ENCODE results near the gene HPCA. TPM values are rescaled to one million over a fixed set of nuclear protein-coding genes. Genes with fewer than 3 reads are reported as not detected.

HPCA gene
- total RNA-seq, 1 donor from 2014 or later = not detected

GRCh38 chr1:32867151-32867550 lies 19.1 kb upstream of the HPCA start:
- peaks cover 3% of the 10 kb centered on the region for H3K4me1 Mint-ChIP-seq
- H3K9me3 Mint-ChIP-seq = no peaks in the 10 kb centered on the region
- H3K27ac Mint-ChIP-seq = no peak overlapping the region
- H3K27me3 Mint-ChIP-seq = peaks cover 29% of the 10 kb centered on the region
- intact Hi-C loops (cut with micrococcal nuclease) = loop anchor here (5.0 kb wide), 1 partner anchor 35 kb away; no protein-coding TSS in a partner anchor
- H3K4me3 Mint-ChIP-seq = no peak overlapping the region
- peaks cover 17% of the 10 kb centered on the region for H3K36me3 Mint-ChIP-seq (ENCODE audit: low read depth)
- DNase-seq = no peak

DNA sequence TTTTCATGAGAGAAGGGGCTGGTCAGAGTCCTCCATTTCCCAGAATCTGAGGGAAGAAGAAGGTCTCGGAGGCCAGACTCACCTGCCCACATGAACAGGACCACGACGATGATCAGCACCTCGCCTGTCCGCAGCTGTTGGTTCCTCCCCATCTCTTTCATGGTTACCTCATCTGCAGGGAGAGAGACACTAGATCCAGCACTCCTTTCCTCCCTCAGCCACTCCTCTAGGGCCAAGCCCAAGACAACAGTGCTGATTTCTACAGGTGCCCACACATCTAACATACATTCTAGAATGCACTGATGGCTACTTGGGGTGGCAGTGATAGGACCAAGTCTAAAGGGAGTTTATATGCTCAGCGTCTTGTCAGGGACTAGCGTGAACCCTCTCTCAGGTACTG lies 18.6 kb upstream of the HPCA start:
- no peak for DNase-seq
- peaks cover 14% of the 10 kb centered on the region for H3K36me3 Mint-ChIP-seq (ENCODE audit: low read depth)
- H3K27ac Mint-ChIP-seq = no peak overlapping the region
- H3K4me3 Mint-ChIP-seq = no peak overlapping the region
- peaks cover 3% of the 10 kb centered on the region for H3K4me1 Mint-ChIP-seq
- peaks cover 31% of the 10 kb centered on the region for H3K27me3 Mint-ChIP-seq
- no peaks in the 10 kb centered on the region for H3K9me3 Mint-ChIP-seq
- intact Hi-C loops (cut with micrococcal nuclease) = loop anchor here (5.0 kb wide), 1 partner anchor 35 kb away; no protein-coding TSS in a partner anchor

GRCh38 chr1:32868085-32868484 lies 18.2 kb upstream of the HPCA start:
- H3K27ac Mint-ChIP-seq = no peak overlapping the region
- DNase-seq = no peak
- H3K36me3 Mint-ChIP-seq (ENCODE audit: low read depth) = peaks cover 11% of the 10 kb centered on the region
- H3K4me1 Mint-ChIP-seq = peaks cover 3% of the 10 kb centered on the region
- H3K27me3 Mint-ChIP-seq = peaks cover 33% of the 10 kb centered on the region
- intact Hi-C loops (cut with micrococcal nuclease) = loop anchor here (5.0 kb wide), 1 partner anchor 36 kb away; no protein-coding TSS in a partner anchor
- no peak overlapping the region for H3K4me3 Mint-ChIP-seq
- no peaks in the 10 kb centered on the region for H3K9me3 Mint-ChIP-seq

DNA sequence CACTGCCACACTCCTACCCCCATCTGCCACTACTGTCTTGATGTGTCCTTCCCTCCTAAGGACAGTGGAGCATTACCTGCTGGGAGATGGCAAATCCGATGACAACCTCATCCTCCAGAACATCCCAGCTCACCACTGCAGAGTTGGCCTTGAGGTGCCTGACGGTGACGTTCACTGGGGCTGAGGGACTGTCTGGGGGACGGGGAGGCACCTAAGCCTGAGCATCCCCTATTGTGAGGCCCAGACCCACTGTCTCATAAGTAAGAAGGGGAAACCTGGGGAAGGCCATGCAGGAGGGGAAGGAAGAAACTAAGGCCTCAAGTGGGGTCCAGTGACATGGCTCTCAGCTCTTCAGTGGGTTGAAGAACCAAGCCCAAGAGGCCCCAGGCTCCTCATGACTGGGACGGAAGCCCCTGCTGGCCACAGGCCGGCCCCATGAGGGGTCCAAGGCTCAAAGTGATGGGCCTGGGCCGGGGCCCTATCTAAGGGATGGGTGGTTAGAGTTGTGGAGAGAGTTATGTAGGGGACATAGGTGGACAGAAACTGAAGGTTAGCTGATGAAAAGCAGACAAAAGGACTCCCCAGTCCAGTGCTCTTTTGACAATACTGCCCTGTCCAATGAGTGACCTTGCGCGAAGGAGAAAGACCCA lies 17.4 kb upstream of the HPCA start:
- Mint-ChIP-seq H3K4me1 (peaks cover 3% of the 10 kb centered on the region), H3K36me3 (ENCODE audit: low read depth) (peaks cover 6% of the 10 kb centered on the region), H3K4me3 (peak overlapping the region; percentile 68), H3K27ac (no peak overlapping the region), H3K9me3 (no peaks in the 10 kb centered on the region), H3K27me3 (peaks cover 37% of the 10 kb centered on the region)
- intact Hi-C loops (cut with micrococcal nuclease) = loop anchor here (5.0 kb wide), 1 partner anchor 37 kb away; no protein-coding TSS in a partner anchor
- no peak for DNase-seq

GRCh38 chr1:32869923-32870614 lies 16.2 kb upstream of the HPCA start:
- intact Hi-C loops (cut with micrococcal nuclease) = loop anchor here (5.0 kb wide), 2 partner anchors 38 to 98 kb away; no protein-coding TSS in a partner anchor
- no peaks in the 10 kb centered on the region for H3K9me3 Mint-ChIP-seq
- H3K27ac Mint-ChIP-seq = no peak overlapping the region
- peak overlapping the region; percentile 68 for H3K4me3 Mint-ChIP-seq
- H3K36me3 Mint-ChIP-seq (ENCODE audit: low read depth) = peaks cover 2% of the 10 kb centered on the region
- H3K27me3 Mint-ChIP-seq = peaks cover 41% of the 10 kb centered on the region
- peaks cover 3% of the 10 kb centered on the region for H3K4me1 Mint-ChIP-seq
- DNase-seq = no peak

DNA sequence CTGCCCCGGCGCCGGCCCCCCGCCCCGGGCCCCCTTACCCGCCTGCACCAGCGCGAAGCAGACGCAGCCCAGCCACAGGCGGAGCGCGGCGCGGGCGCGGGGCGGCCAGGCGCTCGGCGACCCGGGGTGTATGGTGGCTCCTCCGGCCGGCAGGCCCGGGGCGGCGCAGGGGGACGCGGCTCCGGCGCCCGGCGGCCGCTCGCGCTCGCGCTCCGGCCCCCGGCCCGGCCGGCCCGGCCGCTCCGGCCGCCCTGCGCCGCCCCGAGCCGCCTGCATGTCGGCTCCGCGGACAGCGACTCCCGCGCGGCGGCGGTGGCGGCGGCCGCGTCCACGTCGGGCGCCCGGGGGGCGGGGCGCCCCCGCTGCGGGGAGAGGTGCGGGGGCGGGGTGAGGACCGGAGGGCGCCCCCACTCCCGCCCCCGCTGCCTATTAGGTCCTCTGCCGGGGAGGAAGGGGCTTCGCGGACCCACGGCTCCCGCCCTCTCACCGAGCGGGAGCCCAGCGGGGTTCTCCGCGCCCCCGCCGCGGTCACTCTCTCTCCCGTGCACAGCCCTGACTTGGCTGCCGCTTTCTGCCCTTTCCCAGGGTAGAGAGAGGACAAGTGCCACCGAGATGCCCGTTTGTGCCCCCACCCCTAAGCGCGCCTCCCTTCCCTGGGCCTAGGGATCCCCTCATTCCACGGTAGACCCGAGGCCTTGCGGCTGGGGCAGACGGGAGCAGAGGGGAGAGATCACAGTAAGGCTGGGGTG lies 15.5 kb upstream of the HPCA start, which contains the start of gene FNDC5:
TSS of gene FNDC5 (minus strand) at position 298 of the 749 bp plus-strand sequence.
- intact Hi-C loops (cut with micrococcal nuclease) = loop anchor here (5.0 kb wide), 1 partner anchor 98 kb away; no protein-coding TSS in a partner anchor
- Mint-ChIP-seq H3K9me3 (no peaks in the 10 kb centered on the region), H3K27me3 (peaks cover 47% of the 10 kb centered on the region), H3K36me3 (ENCODE audit: low read depth) (peaks cover 2% of the 10 kb centered on the region), H3K27ac (no peak within 1 kb of the TSS), H3K4me3 (peak within 1 kb of the TSS; percentile 68), H3K4me1 (peaks cover 3% of the 10 kb centered on the region)
- peak; percentile 58 for DNase-seq

GRCh38 chr1:32871364-32872191 lies 14.7 kb upstream of the HPCA start:
- no peaks in the 10 kb centered on the region for H3K36me3 Mint-ChIP-seq (ENCODE audit: low read depth)
- H3K4me3 Mint-ChIP-seq = peak overlapping the region; percentile 59
- H3K4me1 Mint-ChIP-seq = peaks cover 3% of the 10 kb centered on the region
- intact Hi-C loops (cut with micrococcal nuclease) = loop anchor here (1.0 to 5.0 kb wide), 3 partner anchors 99 to 351 kb away; no protein-coding TSS in a partner anchor
- no peak overlapping the region for H3K27ac Mint-ChIP-seq
- peaks cover 49% of the 10 kb centered on the region for H3K27me3 Mint-ChIP-seq
- no peaks in the 10 kb centered on the region for H3K9me3 Mint-ChIP-seq
- peak; percentile 61 for DNase-seq

DNA sequence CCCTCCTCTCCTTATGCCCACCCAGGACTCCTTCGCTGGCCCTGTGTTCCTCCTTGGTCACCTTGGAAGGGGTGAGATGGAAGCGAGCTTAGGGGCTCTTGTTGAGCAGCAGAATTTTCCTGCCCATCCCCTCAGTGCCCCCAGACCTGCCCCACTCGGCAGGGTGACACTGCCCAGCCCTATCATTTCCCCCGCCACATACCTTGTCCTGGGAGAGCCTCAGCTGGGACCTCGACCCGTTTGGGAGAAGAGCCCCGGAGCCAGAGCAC lies 14.2 kb upstream of the HPCA start:
- no peak overlapping the region for H3K27ac Mint-ChIP-seq
- peaks cover 3% of the 10 kb centered on the region for H3K4me1 Mint-ChIP-seq
- no peaks in the 10 kb centered on the region for H3K36me3 Mint-ChIP-seq (ENCODE audit: low read depth)
- H3K4me3 Mint-ChIP-seq = no peak overlapping the region
- DNase-seq = no peak
- H3K9me3 Mint-ChIP-seq = no peaks in the 10 kb centered on the region
- H3K27me3 Mint-ChIP-seq = peaks cover 49% of the 10 kb centered on the region
- intact Hi-C loops (cut with micrococcal nuclease) = loop anchor here (1.0 to 5.0 kb wide), 3 partner anchors 100 to 352 kb away; no protein-coding TSS in a partner anchor

DNA sequence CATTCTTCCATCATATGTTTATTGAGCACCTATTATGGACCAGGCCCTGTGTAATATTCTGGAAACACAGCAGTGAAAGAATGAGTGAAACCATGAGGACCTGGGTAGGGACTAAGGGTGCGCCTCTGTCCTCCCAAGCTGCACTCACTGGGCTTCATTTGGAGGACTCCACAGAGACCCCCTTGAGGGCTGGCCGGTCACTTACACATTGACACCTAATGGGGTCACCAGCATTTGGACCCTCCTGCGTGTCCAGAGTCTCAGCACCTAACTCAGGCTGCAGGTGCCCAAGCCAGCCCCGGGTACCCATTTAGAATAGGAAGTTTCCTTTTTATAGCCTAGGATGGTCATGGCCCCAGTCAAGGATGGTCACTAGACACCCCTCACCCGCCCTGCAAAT lies 12.8 kb upstream of the HPCA start:
- no peak overlapping the region for H3K27ac Mint-ChIP-seq
- intact Hi-C loops (cut with micrococcal nuclease) = loop anchor here (5.0 kb wide), 1 partner anchor 101 kb away; no protein-coding TSS in a partner anchor
- H3K36me3 Mint-ChIP-seq (ENCODE audit: low read depth) = no peaks in the 10 kb centered on the region
- no peak for DNase-seq
- H3K4me1 Mint-ChIP-seq = peaks cover 3% of the 10 kb centered on the region
- H3K27me3 Mint-ChIP-seq = peaks cover 53% of the 10 kb centered on the region
- no peaks in the 10 kb centered on the region for H3K9me3 Mint-ChIP-seq
- H3K4me3 Mint-ChIP-seq = no peak overlapping the region

- peak; percentile 51 for DNase-seq
- no peak overlapping the region for H3K27ac Mint-ChIP-seq
- H3K27me3 Mint-ChIP-seq = peaks cover 38% of the 10 kb centered on the region
- H3K4me3 Mint-ChIP-seq = no peak overlapping the region
- no peaks in the 10 kb centered on the region for H3K9me3 Mint-ChIP-seq
- intact Hi-C loops (cut with micrococcal nuclease) = loop anchor here (5.0 kb wide), 1 partner anchor 103 kb away; no protein-coding TSS in a partner anchor
- H3K36me3 Mint-ChIP-seq (ENCODE audit: low read depth) = no peaks in the 10 kb centered on the region
- peaks cover 3% of the 10 kb centered on the region for H3K4me1 Mint-ChIP-seq
These were observed 11.2 kb upstream of the HPCA start for GRCh38 chr1:32874860-32875752.

DNA sequence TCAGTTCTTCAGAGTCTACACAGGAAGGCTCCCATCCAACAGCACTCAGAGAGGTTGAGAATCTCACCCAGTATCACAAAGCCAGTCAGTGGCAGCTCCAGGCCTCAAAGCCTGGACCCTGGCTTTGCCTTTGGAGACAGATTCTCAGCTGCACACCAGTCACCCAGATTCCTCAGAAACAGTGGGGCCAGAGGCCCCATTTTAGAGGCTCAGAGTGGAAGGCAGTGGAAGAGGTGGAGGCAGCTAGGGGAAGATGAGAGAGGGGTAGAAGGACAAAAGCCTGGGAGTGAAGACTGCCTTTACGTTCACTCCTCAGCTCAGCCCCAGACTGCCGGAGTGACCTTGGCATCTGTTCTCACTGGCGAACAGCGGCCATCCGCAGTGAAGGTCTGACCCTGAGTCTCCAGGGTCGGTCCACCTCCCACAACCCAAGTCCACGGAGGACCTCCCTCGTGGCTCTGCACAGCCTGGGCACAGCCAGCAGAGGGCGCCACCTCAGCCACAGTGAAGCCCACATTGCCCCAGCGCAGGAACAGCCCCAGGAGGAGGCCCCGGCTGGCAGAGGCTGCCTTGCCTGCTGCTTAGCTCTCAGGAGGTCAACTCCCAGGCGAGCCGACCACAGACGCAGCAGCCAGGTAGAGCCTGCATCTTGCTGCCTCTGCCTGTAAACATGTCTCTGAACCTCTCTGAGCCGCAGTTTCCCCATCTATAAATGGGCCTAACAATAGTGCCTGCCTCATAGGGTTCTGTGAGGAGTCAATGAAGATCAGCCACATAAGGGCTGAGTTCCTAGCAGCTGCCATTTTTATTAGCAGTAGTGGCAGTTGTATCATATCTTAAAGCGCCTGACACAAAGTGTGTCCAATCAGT lies 9.7 kb upstream of the HPCA start:
- peaks cover 37% of the 10 kb centered on the region for H3K27me3 Mint-ChIP-seq
- H3K36me3 Mint-ChIP-seq (ENCODE audit: low read depth) = no peaks in the 10 kb centered on the region
- H3K27ac Mint-ChIP-seq = no peak overlapping the region
- DNase-seq = peak; percentile 92
- H3K4me3 Mint-ChIP-seq = no peak overlapping the region
- no peaks in the 10 kb centered on the region for H3K4me1 Mint-ChIP-seq
- H3K9me3 Mint-ChIP-seq = no peaks in the 10 kb centered on the region
- intact Hi-C loops (cut with micrococcal nuclease) = loop anchor here (1.0 kb wide), 1 partner anchor 210 kb away; no protein-coding TSS in a partner anchor
